GM12873 (cell line): Measurements from ENCODE around the gene ATP2B2.

Experiments used
- TF ChIP-seq, protein P1 (sequence below): IDR thresholded peaks from 2 replicates; pipeline ENCODE4 v1.5.1; 2012; ENCODE audit warnings: low read depth, mild to moderate bottlenecking, moderate library complexity, low read length, control low read depth; ENCODE audit not compliant: insufficient read depth; ENCODE audit errors: missing control alignments

The ATP2B2 gene

DNA sequence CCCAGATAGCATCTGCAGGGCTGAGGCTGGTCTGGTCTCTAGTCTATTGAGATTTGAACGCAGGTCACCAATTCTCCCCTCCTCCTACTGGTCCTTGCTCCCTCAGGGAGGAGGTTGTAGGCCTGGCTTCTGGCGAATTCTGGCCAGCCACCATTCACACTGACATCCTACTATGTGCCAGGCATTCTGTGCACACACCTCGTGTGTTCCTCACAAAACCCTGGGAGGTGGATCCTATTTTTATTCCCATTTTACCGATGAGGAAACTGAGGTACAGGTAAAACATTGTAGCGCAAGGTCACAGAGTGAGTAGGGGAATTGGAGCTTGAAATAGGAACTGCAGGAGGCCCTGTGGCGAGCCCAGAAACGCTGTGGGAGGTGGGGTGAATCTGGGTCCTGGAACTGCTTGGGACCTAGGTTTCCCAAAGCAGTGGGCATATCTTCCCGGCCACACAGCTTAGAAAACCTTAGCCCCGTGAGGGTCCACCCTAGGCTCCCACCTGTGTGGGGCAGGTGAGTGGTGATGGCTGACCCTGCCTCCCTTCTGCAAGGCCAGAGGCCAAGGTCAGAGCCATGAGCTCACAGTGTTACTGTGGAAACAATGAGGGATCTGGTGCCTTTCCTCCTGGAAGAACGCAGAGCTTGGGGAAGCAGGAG lies 4.8 kb upstream of the ATP2B2 start:
- TF ChIP-seq, protein P1, sequence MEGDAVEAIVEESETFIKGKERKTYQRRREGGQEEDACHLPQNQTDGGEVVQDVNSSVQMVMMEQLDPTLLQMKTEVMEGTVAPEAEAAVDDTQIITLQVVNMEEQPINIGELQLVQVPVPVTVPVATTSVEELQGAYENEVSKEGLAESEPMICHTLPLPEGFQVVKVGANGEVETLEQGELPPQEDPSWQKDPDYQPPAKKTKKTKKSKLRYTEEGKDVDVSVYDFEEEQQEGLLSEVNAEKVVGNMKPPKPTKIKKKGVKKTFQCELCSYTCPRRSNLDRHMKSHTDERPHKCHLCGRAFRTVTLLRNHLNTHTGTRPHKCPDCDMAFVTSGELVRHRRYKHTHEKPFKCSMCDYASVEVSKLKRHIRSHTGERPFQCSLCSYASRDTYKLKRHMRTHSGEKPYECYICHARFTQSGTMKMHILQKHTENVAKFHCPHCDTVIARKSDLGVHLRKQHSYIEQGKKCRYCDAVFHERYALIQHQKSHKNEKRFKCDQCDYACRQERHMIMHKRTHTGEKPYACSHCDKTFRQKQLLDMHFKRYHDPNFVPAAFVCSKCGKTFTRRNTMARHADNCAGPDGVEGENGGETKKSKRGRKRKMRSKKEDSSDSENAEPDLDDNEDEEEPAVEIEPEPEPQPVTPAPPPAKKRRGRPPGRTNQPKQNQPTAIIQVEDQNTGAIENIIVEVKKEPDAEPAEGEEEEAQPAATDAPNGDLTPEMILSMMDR = no peak

DNA sequence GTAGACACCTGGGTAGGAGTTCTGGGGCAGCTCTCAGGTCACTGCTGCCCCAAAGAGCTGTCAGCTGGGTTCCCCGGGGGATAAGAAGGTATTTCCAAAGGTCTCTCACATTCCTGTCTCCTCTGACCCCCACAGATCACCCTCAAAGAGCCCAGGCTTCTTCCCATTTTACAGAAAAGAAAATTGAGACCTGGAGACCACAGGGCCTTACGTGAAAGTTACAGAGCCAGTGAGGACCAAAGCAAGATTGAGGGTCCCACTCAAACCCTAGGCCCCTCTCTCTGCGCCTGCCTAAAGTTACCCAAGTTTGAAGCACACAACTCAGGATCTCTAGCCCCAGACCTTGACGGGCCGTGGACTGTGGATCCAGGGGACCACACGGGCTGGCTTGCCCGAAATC lies 3.9 kb upstream of the ATP2B2 start:
- TF ChIP-seq, protein P1 = no peak

DNA sequence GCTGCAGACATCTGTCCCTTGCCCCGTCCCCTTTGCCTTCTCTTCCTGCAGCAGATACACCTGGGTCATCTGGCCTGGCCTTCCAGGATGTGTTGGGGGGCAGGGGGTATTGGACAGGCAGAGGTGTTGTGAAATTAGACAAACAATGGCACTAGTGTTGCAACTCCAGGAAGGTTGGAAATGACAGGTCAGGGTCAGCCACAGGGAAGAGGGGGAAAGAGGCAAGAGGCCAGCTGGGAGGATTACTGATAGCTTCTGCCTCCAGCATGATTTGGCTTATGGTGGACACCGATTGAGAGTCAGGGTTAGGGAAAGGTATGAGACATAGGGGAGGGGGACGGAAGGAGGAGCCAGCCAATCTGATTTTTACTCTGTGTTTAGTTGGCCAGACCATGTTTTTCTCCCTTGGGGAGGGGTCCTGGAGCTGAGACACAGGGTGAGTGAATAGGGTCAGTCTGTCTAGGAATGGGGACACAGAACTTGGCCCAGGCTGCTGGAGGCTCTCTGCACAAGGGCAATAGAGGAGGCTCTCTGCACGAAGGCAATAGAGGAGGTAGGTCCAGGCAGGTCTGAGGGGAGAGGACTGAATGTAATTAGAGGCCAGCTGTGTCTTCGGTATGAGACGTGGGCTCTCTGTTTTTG lies 3.4 kb upstream of the ATP2B2 start:
- TF ChIP-seq, protein P1 = no peak

DNA sequence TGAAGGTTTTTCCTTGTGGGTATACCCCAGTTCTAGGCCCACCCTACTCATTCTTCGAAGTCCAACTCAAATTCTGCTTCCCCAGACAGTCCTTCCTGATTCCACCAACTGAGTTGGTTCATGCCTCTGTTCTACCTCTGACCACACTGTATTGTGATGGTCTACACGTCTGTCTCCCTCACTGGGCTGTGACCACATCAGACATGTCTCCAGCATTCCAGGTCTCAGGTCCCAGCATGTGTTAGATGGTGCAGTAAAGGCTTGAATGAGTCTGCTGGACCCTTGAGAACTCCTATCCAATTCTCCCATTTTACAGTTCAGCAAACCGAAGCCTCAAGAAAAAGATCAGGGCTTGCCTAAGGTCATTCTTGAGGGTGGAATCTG lies 2.8 kb upstream of the ATP2B2 start:
- TF ChIP-seq, protein P1 = no peak

DNA sequence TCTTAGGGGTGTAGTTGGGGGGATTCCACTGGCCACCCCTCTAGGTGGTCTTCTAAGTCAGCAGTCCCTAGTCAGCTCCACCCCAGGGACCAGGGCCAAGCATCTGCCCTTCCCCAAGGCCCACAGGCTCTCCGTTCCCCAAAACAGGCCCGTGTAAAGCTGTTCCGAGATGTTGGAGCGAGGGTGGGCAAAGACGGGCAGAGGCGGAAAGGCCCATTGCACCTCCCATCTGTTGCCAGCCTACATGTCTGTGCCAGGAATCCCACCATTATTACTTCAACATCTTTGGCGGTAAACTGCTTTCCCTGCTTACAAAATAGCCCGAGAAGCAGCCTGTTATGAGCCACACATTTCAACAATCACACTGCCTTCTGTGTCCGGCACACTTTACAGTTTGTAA lies 1.9 kb upstream of the ATP2B2 start:
- TF ChIP-seq, protein P1 = no peak

DNA sequence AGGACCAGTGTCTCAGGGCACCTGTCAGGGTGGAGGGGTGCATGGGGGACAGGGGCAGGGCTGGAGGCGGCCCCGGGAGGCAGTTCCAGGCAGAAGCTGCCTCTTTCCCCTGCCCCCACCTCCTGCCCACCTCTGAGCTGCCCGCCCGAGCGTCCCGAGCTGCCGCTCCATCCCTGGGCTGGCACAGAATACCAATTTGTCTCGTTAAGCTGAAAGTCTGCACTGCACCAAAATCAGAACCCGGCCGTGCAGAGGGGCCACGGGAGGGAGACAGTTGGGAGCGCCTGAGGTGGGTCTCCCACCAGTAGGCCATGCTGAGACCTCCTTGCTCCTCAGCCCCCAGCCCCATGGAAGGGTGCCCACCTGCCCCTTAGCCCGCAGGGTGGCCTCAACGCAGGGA lies 1.3 kb upstream of the ATP2B2 start:
- TF ChIP-seq, protein P1 = no peak

DNA sequence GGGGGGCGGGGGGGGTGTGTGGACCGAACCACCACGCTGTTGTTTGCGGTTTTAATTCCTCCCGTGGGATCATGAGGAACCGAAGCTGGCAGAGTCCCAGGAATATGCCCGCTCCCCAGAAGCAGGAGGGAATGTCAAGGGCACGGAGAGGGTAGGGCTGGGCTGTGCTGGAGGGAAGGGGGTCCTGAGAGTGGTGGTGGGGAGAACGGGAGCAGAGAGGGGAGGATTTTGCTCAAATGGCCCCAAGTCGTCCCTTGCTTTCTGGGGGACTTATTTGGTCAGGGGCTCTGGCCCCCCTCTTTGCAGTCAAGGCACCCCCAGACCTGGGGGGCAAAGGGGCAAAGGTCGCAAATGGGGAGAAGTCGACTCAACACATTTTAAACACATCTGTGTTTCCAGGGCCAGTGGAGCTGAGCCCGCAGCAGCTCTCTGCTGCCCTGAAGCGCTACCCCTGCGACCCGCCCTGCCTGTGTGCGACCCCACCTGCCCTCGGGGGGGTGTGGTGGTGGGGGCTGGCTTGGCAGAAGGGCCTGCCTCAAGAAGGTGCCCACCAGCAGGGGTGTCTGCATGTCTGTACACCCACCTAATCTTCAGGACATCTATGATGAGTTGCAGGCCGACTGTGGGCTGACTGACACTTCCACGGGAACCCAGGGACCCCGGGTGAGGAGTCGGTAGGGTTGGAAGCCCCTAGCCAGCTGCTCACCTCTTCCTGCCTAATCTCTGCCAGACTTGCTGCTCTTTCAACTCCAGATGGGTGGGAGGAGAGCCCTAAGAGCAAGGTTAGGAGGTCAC lies 602 bp upstream of the ATP2B2 start:
- TF ChIP-seq, protein P1 = no peak
